GM12801 (cell line): ENCODE data around the gene HNRNPA0.

Experiments
- CTCF ChIP-seq: IDR thresholded peaks from one replicate; pipeline ENCODE4 v1.5.1; 2011; ENCODE audit warnings: control low read depth; ENCODE audit not compliant: insufficient read length; ENCODE audit errors: extremely low read depth

The HNRNPA0 gene

GRCh38 chr5:137730336-137730735 is 23.8 kb downstream of the HNRNPA0 start:
- TF ChIP-seq CTCF, result no peak

- no peak for TF ChIP-seq CTCF
Observed at GRCh38 chr5:137728048-137728447, 26.1 kb downstream of the HNRNPA0 start.

- no peak for TF ChIP-seq CTCF
Observed at GRCh38 chr5:137727623-137728022, 26.5 kb downstream of the HNRNPA0 start.

GRCh38 chr5:137724251-137724650 is 29.9 kb downstream of the HNRNPA0 start:
- TF ChIP-seq CTCF, result no peak

GRCh38 chr5:137718611-137719010 is 35.6 kb downstream of the HNRNPA0 start:
- TF ChIP-seq CTCF, result no peak

GRCh38 chr5:137716337-137716736 is 37.8 kb downstream of the HNRNPA0 start:
- TF ChIP-seq CTCF, result no peak

- no peak for TF ChIP-seq CTCF
Observed at GRCh38 chr5:137715456-137715855, 38.7 kb downstream of the HNRNPA0 start.

- no peak for TF ChIP-seq CTCF
Observed at GRCh38 chr5:137714946-137715345, 39.2 kb downstream of the HNRNPA0 start.
